SK-N-DZ (cell line): ENCODE data around the gene DLST.
A peak's percentile ranks its signal among the peaks of the same experiment; 100 is the strongest.

Experiments used
- DNase-seq: peaks from one replicate; pipeline ENCODE4 v3.0.0-alpha.2; 2015; ENCODE audit warnings: low spot score

The DLST gene

GRCh38 chr14:74940956-74941565 is 59.3 kb downstream of the DLST start:
- no peak for DNase-seq

GRCh38 chr14:74941676-74942097 is 60.0 kb downstream of the DLST start:
- DNase-seq: no peak

GRCh38 chr14:74942181-74942580 is 60.5 kb downstream of the DLST start:
- DNase-seq: no peak

- DNase-seq: no peak
Measured at GRCh38 chr14:74942608-74943007, 60.9 kb downstream of the DLST start.

- no peak for DNase-seq
Measured at GRCh38 chr14:74945261-74945851, 63.6 kb downstream of the DLST start.

- DNase-seq: peak; percentile 71
Measured at GRCh38 chr14:74945852-74946658, 64.3 kb downstream of the DLST start.

GRCh38 chr14:74946659-74947281 is 65.1 kb downstream of the DLST start:
- DNase-seq: no peak

GRCh38 chr14:74947353-74948227 is 65.9 kb downstream of the DLST start:
- DNase-seq: no peak

- DNase-seq: no peak
Measured at GRCh38 chr14:74948228-74949175, 66.8 kb downstream of the DLST start.

- no peak for DNase-seq
Measured at GRCh38 chr14:74949191-74949601, 67.5 kb downstream of the DLST start.

- no peak for DNase-seq
Measured at GRCh38 chr14:74949859-74950573, 68.3 kb downstream of the DLST start.

GRCh38 chr14:74950795-74951442 is 69.2 kb downstream of the DLST start:
- no peak for DNase-seq

GRCh38 chr14:74951443-74952179 is 69.9 kb downstream of the DLST start:
- DNase-seq: no peak

- no peak for DNase-seq
Measured at GRCh38 chr14:74952180-74952665, 70.5 kb downstream of the DLST start.

GRCh38 chr14:74952697-74953484 is 71.2 kb downstream of the DLST start:
- DNase-seq: no peak
